Measurements from ENCODE around the gene MZF1. TPM values are rescaled to one million over a fixed set of nuclear protein-coding genes. Genes with fewer than 3 reads are reported as not detected.

The MZF1 gene
- total and polyA plus RNA-seq, 9 of the 15 experiments (the other 6 are each of a cell fraction or from before 2014, with no cell fraction given), result 0.31 to 29.3 (median 11.5) TPM

- TF ChIP-seq PATZ1 (CRISPR knock-in tag; IDR thresholded peaks at IDR 0.05; ENCODE audit: borderline replicate concordance), result no peak
- no peak for TF ChIP-seq GTF3C2 (IDR thresholded peaks at IDR 0.05; ENCODE audit: borderline replicate concordance, extremely low read depth, insufficient read length)
- TF ChIP-seq CGGBP1 (CRISPR knock-in tag; IDR thresholded peaks at IDR 0.05), result no peak
- TF ChIP-seq ZNF507 (tag; conservative IDR thresholded peaks at IDR 0.05), result no peak
- TF ChIP-seq THAP12 (CRISPR knock-in tag; IDR thresholded peaks at IDR 0.05), result peak; percentile 44; the same call in 1 of the 2 replicates
- TF ChIP-seq NR2C2 (CRISPR knock-in tag; IDR thresholded peaks at IDR 0.05), result no peak
- TF ChIP-seq NR2C2 (tag; IDR thresholded peaks at IDR 0.05), result no peak; the same call in 1 of the 2 replicates
- TF ChIP-seq DDX20 (tag; IDR thresholded peaks at IDR 0.05; ENCODE audit: low read depth), result no peak
- no peak for TF ChIP-seq BRF1 (IDR thresholded peaks at IDR 0.05; ENCODE audit: borderline replicate concordance, extremely low read depth, insufficient read length)
- no peak for TF ChIP-seq SOX6 (IDR thresholded peaks at IDR 0.05)
- TF ChIP-seq MAFG (tag; conservative IDR thresholded peaks at IDR 0.05), result no peak
- TF ChIP-seq GMEB1 (CRISPR knock-in tag; IDR thresholded peaks at IDR 0.05), result no peak; the same call in 1 of the 2 replicates
- no peak for TF ChIP-seq NEUROD1 (IDR thresholded peaks at IDR 0.05; ENCODE audit: borderline replicate concordance, low read depth, low read length, partially characterized antibody)
- no peak for TF ChIP-seq ZNF274 (IDR thresholded peaks at IDR 0.05; ENCODE audit: borderline replicate concordance, low read depth, low read length)
- TF ChIP-seq HES1 (IDR thresholded peaks at IDR 0.05; ENCODE audit: low read depth), result no peak
- TF ChIP-seq MCM7 (IDR thresholded peaks at IDR 0.05), result no peak
- no peak for TF ChIP-seq KLF6 (CRISPR knock-in tag; IDR thresholded peaks at IDR 0.05; ENCODE audit: borderline replicate concordance)
- no peak for TF ChIP-seq KLF16 (IDR thresholded peaks at IDR 0.05)
These were observed 14.4 kb downstream of the MZF1 start (continued) for GRCh38 chr19:58558623-58559274.

Measured in K562 (cell line).